H1 (cell line): ENCODE results near the gene SEZ6L. TPM values are rescaled to one million over a fixed set of nuclear protein-coding genes. Genes with fewer than 3 reads are reported as not detected.

ENCODE experiments used
- CTCF ChIA-PET: fragments of 300-600 bp; sonication (Branson Sonifier 250); formaldehyde crosslinking; loops from one replicate; lab custom pipeline; 2021; ENCODE audit not compliant: partially characterized antibody; lab: Charles Lee
- POLR2A ChIA-PET: fragments of 300-600 bp; sonication (Branson Sonifier 250); formaldehyde crosslinking; loops from one replicate; lab custom pipeline; 2021; ENCODE audit warnings: inconsistent platforms; ENCODE audit not compliant: partially characterized antibody; lab: Charles Lee
- DNase-seq, 2 experiments: peaks; one replicate each; pipeline versions ENCODE4 v3.0.0 to v3.0.0-alpha.2; 2010 to 2022; ENCODE audit warnings: low spot score in 2 of 2, low read depth in 1 of 2, mixed read lengths in 1 of 2
- FAIRE-seq: peaks from 2 replicates; lab custom pipeline; 2011; peaks lifted over from hg19 to GRCh38; lab: Jason Lieb, UNC
- H2AFZ ChIP-seq: 2 replicates; pipeline ENCODE4 v1.8.1; 2012; ENCODE audit warnings: low read length, inconsistent platforms
- H2AK5ac ChIP-seq: 2 replicates; pipeline ENCODE4 v1.6.1; 2013; ENCODE audit warnings: low read depth, low read length
- H2BK120ac ChIP-seq: replicated peaks from 2 replicates; pipeline ENCODE3; 2013; ENCODE audit warnings: low read depth, low read length, inconsistent platforms
- H2BK12ac ChIP-seq: 2 replicates; pipeline ENCODE4 v1.6.1; 2013; ENCODE audit warnings: low read depth, low read length
- H2BK15ac ChIP-seq: 2 replicates; pipeline ENCODE4 v1.6.1; 2013; ENCODE audit warnings: low read length
- H2BK20ac ChIP-seq: 2 replicates; pipeline ENCODE4 v1.6.1; 2013; ENCODE audit warnings: low read length
- H2BK5ac ChIP-seq: 2 replicates; pipeline ENCODE4 v1.6.1; 2013; ENCODE audit warnings: low read depth, low read length
- H3K14ac ChIP-seq: 2 replicates; pipeline ENCODE4 v1.6.1; 2013; ENCODE audit warnings: inconsistent platforms; ENCODE audit not compliant: insufficient read length
- H3K18ac ChIP-seq: 2 replicates; pipeline ENCODE4 v1.6.1; 2013; ENCODE audit warnings: low read length; ENCODE audit errors: extremely low read depth
- H3K23ac ChIP-seq: 2 replicates; pipeline ENCODE4 v1.6.1; 2013; ENCODE audit warnings: inconsistent platforms; ENCODE audit not compliant: insufficient read length
- H3K23me2 ChIP-seq: 2 replicates; pipeline ENCODE4 v1.6.1; 2013; ENCODE audit warnings: low read depth, low read length
- H3K27ac ChIP-seq: 2 replicates; pipeline ENCODE4 v1.6.1; 2011; ENCODE audit warnings: low read depth, low read length, inconsistent platforms
- H3K27me3 ChIP-seq, 4 experiments: replicated peaks in 1 of 4; 1 replicate in 1 of 4; 2 replicates in 3 of 4; pipeline versions ENCODE4 v1.6.1 to v1.8.1; 2011 to 2013; ENCODE audit warnings: low read length in 3 of 4, mild to moderate bottlenecking in 3 of 4, inconsistent platforms in 2 of 4, mixed read lengths in 2 of 4, moderate library complexity in 1 of 4; ENCODE audit not compliant: control insufficient read depth in 3 of 4, insufficient read depth in 3 of 4; ENCODE audit errors: extremely low read depth in 1 of 4
- H3K36me3 ChIP-seq, 4 experiments: 2 replicates each; pipeline versions ENCODE4 v1.6.1 to v1.8.1; 2011 to 2013; ENCODE audit warnings: mild to moderate bottlenecking in 4 of 4, low read length in 3 of 4, moderate library complexity in 2 of 4, control low read depth in 1 of 4, inconsistent platforms in 1 of 4; ENCODE audit not compliant: insufficient read depth in 4 of 4, control insufficient read depth in 2 of 4
- H3K4ac ChIP-seq: replicated peaks from 2 replicates; pipeline ENCODE3; 2013; ENCODE audit warnings: low read length, low read depth, mixed read lengths, inconsistent platforms; ENCODE audit not compliant: insufficient read length
- H3K4me1 ChIP-seq, 4 experiments: replicated peaks in 1 of 4; 1 replicate in 1 of 4; 2 replicates in 3 of 4; pipeline versions ENCODE4 v1.6.1 to v1.8.1; 2011 to 2013; ENCODE audit warnings: low read length in 3 of 4, inconsistent platforms in 2 of 4, mixed read lengths in 1 of 4; ENCODE audit not compliant: insufficient read depth in 4 of 4, control insufficient read depth in 3 of 4
- H3K4me2 ChIP-seq, 2 experiments: 2 replicates each; pipeline versions ENCODE4 v1.6.1 to v1.8.1; 2011 to 2013; ENCODE audit warnings: low read depth in 2 of 2, low read length in 2 of 2, control low read depth in 1 of 2, inconsistent platforms in 1 of 2, mild to moderate bottlenecking in 1 of 2; ENCODE audit not compliant: insufficient read depth in 1 of 2
- H3K4me3 ChIP-seq, 4 experiments: fragments of 200-600, 300-600 bp in 1 of 4; sonication (generic), shearing (Covaris generic), sonication (Bioruptor Twin) in 1 of 4; 2 replicates each; pipeline versions ENCODE4 v1.5.1 to v1.8.1; 2011 to 2016; ENCODE audit warnings: low read length in 4 of 4, low read depth in 3 of 4, control low read depth in 2 of 4, inconsistent platforms in 2 of 4, mild to moderate bottlenecking in 2 of 4, mixed read lengths in 1 of 4, moderate library complexity in 1 of 4; ENCODE audit not compliant: insufficient read depth in 2 of 4; ENCODE audit errors: extremely low read depth in 1 of 4
- H3K56ac ChIP-seq: replicated peaks from 2 replicates; pipeline ENCODE3; 2013; ENCODE audit warnings: low read depth, mild to moderate bottlenecking, mixed read lengths, low read length, inconsistent platforms; ENCODE audit not compliant: insufficient read length
- H3K79me1 ChIP-seq: 2 replicates; pipeline ENCODE4 v1.6.1; 2013; ENCODE audit warnings: low read depth, low read length, control low read depth
- H3K79me2 ChIP-seq, 2 experiments: 2 replicates each; pipeline versions ENCODE4 v1.6.1 to v1.8.1; 2012 to 2013; ENCODE audit warnings: low read length in 2 of 2, mild to moderate bottlenecking in 2 of 2, inconsistent platforms in 1 of 2; ENCODE audit not compliant: insufficient read depth in 2 of 2, control insufficient read depth in 1 of 2
- H3K9ac ChIP-seq, 4 experiments: replicated peaks in 1 of 4; 1 replicate in 1 of 4; 2 replicates in 3 of 4; pipeline versions ENCODE4 v1.6.1 to v1.8.1; 2011 to 2013; ENCODE audit warnings: low read depth in 3 of 4, low read length in 3 of 4, control low read depth in 2 of 4, mild to moderate bottlenecking in 2 of 4, moderate library complexity in 2 of 4, inconsistent platforms in 1 of 4; ENCODE audit errors: extremely low read depth in 1 of 4
- H3K9me3 ChIP-seq, 2 experiments: 2 replicates each; pipeline versions ENCODE4 v1.6.1 to v1.8.1; 2012 to 2013; ENCODE audit warnings: mild to moderate bottlenecking in 2 of 2, moderate library complexity in 2 of 2, control low read depth in 1 of 2, inconsistent platforms in 1 of 2, low read depth in 1 of 2, low read length in 1 of 2, mixed read lengths in 1 of 2; ENCODE audit not compliant: insufficient read depth in 2 of 2
- H4K20me1 ChIP-seq, 2 experiments: replicated peaks in 1 of 2; 2 replicates each; pipeline versions ENCODE3 to v1.8.1; 2011 to 2013; ENCODE audit warnings: inconsistent platforms in 2 of 2, low read length in 2 of 2, mild to moderate bottlenecking in 1 of 2; ENCODE audit not compliant: insufficient read depth in 2 of 2, control insufficient read depth in 1 of 2
- H4K5ac ChIP-seq: 2 replicates; pipeline ENCODE4 v1.6.1; 2013; ENCODE audit warnings: low read length, low read depth, mixed read lengths, inconsistent platforms; ENCODE audit not compliant: insufficient read length
- H4K8ac ChIP-seq: 2 replicates; pipeline ENCODE4 v1.8.0; 2013; ENCODE audit warnings: mild to moderate bottlenecking, moderate library complexity, low read length, inconsistent platforms; ENCODE audit not compliant: insufficient read depth; ENCODE audit errors: extremely low read depth
- H4K91ac ChIP-seq: replicated peaks from 2 replicates; pipeline ENCODE3; 2013; ENCODE audit warnings: low read length, mixed read lengths, inconsistent platforms; ENCODE audit not compliant: insufficient read length
- JUN ChIP-seq: IDR thresholded peaks from 2 replicates; pipeline ENCODE4 v1.6.1; 2011; ENCODE audit warnings: low read depth, mild to moderate bottlenecking, improper control_type of control experiment, low read length
- JUND ChIP-seq: IDR thresholded peaks from 2 replicates; pipeline ENCODE4 v1.6.1; 2011; ENCODE audit warnings: mild to moderate bottlenecking, improper control_type of control experiment, low read length
- NRF1 ChIP-seq: IDR thresholded peaks from 2 replicates; pipeline ENCODE4 v1.6.1; 2011; ENCODE audit warnings: mild to moderate bottlenecking, low read depth, low read length, improper control_type of control experiment
- RXRA ChIP-seq: IDR thresholded peaks from 2 replicates; pipeline ENCODE4 v1.6.1; 2011; ENCODE audit warnings: low read depth, mild to moderate bottlenecking, low read length, moderate library complexity; ENCODE audit not compliant: insufficient read depth
- SP4 ChIP-seq: IDR thresholded peaks from 2 replicates; pipeline ENCODE4 v1.6.1; 2012; ENCODE audit warnings: low read length, inconsistent platforms
- TAF7 ChIP-seq: optimal IDR thresholded peaks from 2 replicates; pipeline ENCODE3; 2011; ENCODE audit warnings: low read depth, mild to moderate bottlenecking, inconsistent platforms, low read length, moderate library complexity, borderline replicate concordance
- WGBS, 2 experiments: shearing (Covaris generic) in 1 of 2; methylation state at CpG; one replicate each; pipeline versions ENCODE4 v1.1.6 to v1.1.7; 2013 to 2015; ENCODE audit warnings: low lambda C conversion rate in 2 of 2, mixed read lengths in 2 of 2, inconsistent platforms in 1 of 2, low coverage in 1 of 2, missing lambda C conversion rate in 1 of 2; ENCODE audit not compliant: insufficient replicate concordance in 2 of 2, insufficient coverage in 1 of 2, insufficient read length in 1 of 2; ENCODE audit errors: extremely low coverage in 1 of 2, missing lambda C conversion rate in 1 of 2; 5-methylcytosine and 5-hydroxymethylcytosine counted together
- polyA plus RNA-seq, 7 experiments: library from polyadenylated mRNA; depleted of rRNA in 3 of 7; stranded (reverse) in 5 of 7; unstranded in 2 of 7; fragments of >200 nt in 5 of 7; fragments of 200-250 nt in 2 of 7; gene quantifications; 1 replicate in 5 of 7; 2 replicates in 1 of 7; 4 replicates in 1 of 7; pipeline versions ENCODE4 v1.2.1 to v1.2.3, GENCODE V29; 2011 to 2013; ENCODE audit warnings: missing spikeins in 2 of 7, mixed read lengths in 2 of 7
- total RNA-seq: library from RNA; stranded (reverse); fragmentation: NEBNext Ultra II Directional; extraction: Animal tissue kit (Norgen Biotek cat#: 25700); gene quantifications from 2 replicates; pipeline ENCODE4 v1.2.1, GENCODE V29; 2021

The SEZ6L gene
- total and polyA plus RNA-seq, 2 of the 8 experiments (the other 6 are each of a cell fraction or from before 2014, with no cell fraction given) = 0.06 to 0.33 TPM

- no peaks in the 10 kb centered on the region for H3K4me1 ChIP-seq
- H2BK5ac ChIP-seq = no peak overlapping the region
- no peaks in the 10 kb centered on the region for H3K9me3 ChIP-seq
- no peak overlapping the region for H4K91ac ChIP-seq
- no peak overlapping the region for H3K56ac ChIP-seq
- no peak for DNase-seq
- H3K23ac ChIP-seq = no peak overlapping the region
- H3K4me3 ChIP-seq = no peak overlapping the region
- no peaks in the 10 kb centered on the region for H4K20me1 ChIP-seq
- no peak overlapping the region for H2BK120ac ChIP-seq
- H3K79me1 ChIP-seq = no peaks in the 10 kb centered on the region
- no peak for FAIRE-seq
- peaks cover 4% of the 10 kb centered on the region; the same call in 1 of the 2 replicates for H3K23me2 ChIP-seq
- H3K27me3 ChIP-seq = no peaks in the 10 kb centered on the region; a peak in 1 of 7 replicates
- no peak overlapping the region for H2BK20ac ChIP-seq
- WGBS, 2 experiments = 72% methylated on average over 5 of the region's 5 CpGs; no CpG with 5 or more reads in 1 of the 2 experiments
- H2BK15ac ChIP-seq = no peak overlapping the region
- ChIA-PET CTCF (interaction anchor here (0.7 to 2.1 kb wide), 11 partner anchors 9 to 141 kb away, joined by 3 to 8 read pairs (median 3); no protein-coding TSS in a partner anchor), POLR2A (interaction anchor here (0.7 kb wide), 1 partner anchor 8 kb away, joined by 3 read pairs; no protein-coding TSS in a partner anchor)
- H3K4me2 ChIP-seq = no peak overlapping the region
- H3K18ac ChIP-seq = no peak overlapping the region
- H3K27ac ChIP-seq = no peak overlapping the region
- H4K5ac ChIP-seq = no peak overlapping the region
- no peak overlapping the region for H4K8ac ChIP-seq
- H2AFZ ChIP-seq = no peak overlapping the region
- H3K14ac ChIP-seq = no peak overlapping the region
- H3K9ac ChIP-seq = no peak overlapping the region
- H3K79me2 ChIP-seq = no peaks in the 10 kb centered on the region
- no peak overlapping the region for H2AK5ac ChIP-seq
- H3K36me3 ChIP-seq = no peaks in the 10 kb centered on the region
- H3K4ac ChIP-seq = no peak overlapping the region
- no peak overlapping the region for H2BK12ac ChIP-seq
- TF ChIP-seq JUN = no peak
- TF ChIP-seq NRF1 = no peak
- TF ChIP-seq JUND = no peak
- TF ChIP-seq SP4 = no peak
- no peak for TF ChIP-seq RXRA
- no peak for TF ChIP-seq TAF7
Observed at GRCh38 chr22:26225207-26225606, 55.9 kb downstream of the SEZ6L start.
